22Rv1 (cell line): Measurements from ENCODE around the gene PLXNA2.

Experiments
- CTCF ChIP-seq: fragments of 450-650 bp; IDR thresholded peaks from 2 replicates; pipeline ENCODE4 v1.5.1; 2017; ENCODE audit warnings: mild to moderate bottlenecking
- ZFX ChIP-seq: fragments of 450-650 bp; IDR thresholded peaks from 2 replicates; pipeline ENCODE4 v1.6.1; 2017; ENCODE audit warnings: antibody characterized with exemption, borderline replicate concordance

GRCh38 chr1:208164609-208165008 lies 79.6 kb downstream of the PLXNA2 start:
- no peak for TF ChIP-seq CTCF
- no peak for TF ChIP-seq ZFX
